NB4 (cell line): ENCODE results near the gene DOCK2.

Experiments
- CTCF ChIP-seq: IDR thresholded peaks from one replicate; pipeline ENCODE4 v1.5.1; 2012; ENCODE audit warnings: low read depth, low read length
- MAX ChIP-seq: IDR thresholded peaks from 2 replicates; pipeline ENCODE4 v1.6.1; 2011; ENCODE audit warnings: low read depth, low read length
- POLR2A ChIP-seq: IDR thresholded peaks from 2 replicates; pipeline ENCODE4 v1.6.1; 2011; ENCODE audit warnings: mild to moderate bottlenecking; ENCODE audit not compliant: insufficient read length; ENCODE audit errors: extremely low read depth

DNA sequence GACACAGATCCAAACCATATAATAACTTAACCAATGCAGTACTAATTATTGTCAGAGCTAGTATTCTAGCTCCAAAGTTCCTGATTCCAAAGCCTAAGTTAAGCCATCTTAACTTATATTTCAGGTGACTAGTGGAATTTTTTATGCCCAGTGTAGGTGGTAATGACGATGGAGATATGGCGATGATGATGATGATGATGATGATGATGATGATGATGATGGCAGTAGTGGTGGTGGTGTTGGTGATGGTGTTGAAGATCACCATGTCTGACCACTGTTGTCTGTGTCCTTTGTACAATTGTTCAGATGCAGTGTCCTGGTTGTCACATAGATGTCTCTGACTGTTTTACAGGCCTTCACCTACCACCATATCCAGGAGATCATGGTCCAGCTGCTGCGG is 203.3 kb downstream of the DOCK2 start:
- no peak for TF ChIP-seq CTCF
- TF ChIP-seq POLR2A = no peak
- no peak for TF ChIP-seq MAX
